ENCODE data around the gene ROM1.
"Not testable (repeated sequence)": the region's sequence is repeated elsewhere in the genome, so short reads cannot be mapped to it uniquely, and the experiment has no call there.

Gene ROM1

GRCh38 chr11:62610403-62610802, 2.7 kb upstream of the ROM1 start:
- no peak for DNase-seq (ENCODE audit: low spot score)

- DNase-seq (ENCODE audit: low spot score) = no peak
Observed at GRCh38 chr11:62610814-62611704, 2.0 kb upstream of the ROM1 start.

GRCh38 chr11:62611705-62612365, 1.2 kb upstream of the ROM1 start:
- DNase-seq (ENCODE audit: low spot score) = no peak

- no peak for DNase-seq (ENCODE audit: low spot score)
Observed at GRCh38 chr11:62613291-62613778, 278 bp downstream of the ROM1 start.

- DNase-seq (ENCODE audit: low spot score) = peak; percentile 47
Observed at GRCh38 chr11:62614275-62614674, 1.2 kb downstream of the ROM1 start.

GRCh38 chr11:62615521-62615920, 2.5 kb downstream of the ROM1 start:
- no peak for DNase-seq (ENCODE audit: low spot score)

GRCh38 chr11:62616957-62617356, 3.9 kb downstream of the ROM1 start:
- not testable (repeated sequence) for DNase-seq (ENCODE audit: low spot score)

GRCh38 chr11:62621027-62621566, 8.0 kb downstream of the ROM1 start:
- no peak for DNase-seq (ENCODE audit: low spot score)

GRCh38 chr11:62621567-62622470, 8.8 kb downstream of the ROM1 start, which contains the start of gene B3GAT3:
B3GAT3 (minus strand) TSS chr11:62621986; CDS start chr11:62621947, 39 bp downstream.
- DNase-seq (ENCODE audit: low spot score) = peak; percentile 98

- DNase-seq (ENCODE audit: low spot score) = no peak
Observed at GRCh38 chr11:62622476-62623089, 9.5 kb downstream of the ROM1 start.

- no peak for DNase-seq (ENCODE audit: low spot score)
Observed at GRCh38 chr11:62627713-62628112, 14.7 kb downstream of the ROM1 start.

GRCh38 chr11:62632492-62632891, 19.4 kb downstream of the ROM1 start:
- DNase-seq (ENCODE audit: low spot score) = no peak

GRCh38 chr11:62644220-62644619, 31.2 kb downstream of the ROM1 start:
- DNase-seq (ENCODE audit: low spot score) = no peak

- no peak for DNase-seq (ENCODE audit: low spot score)
Observed at GRCh38 chr11:62645671-62645945, 32.6 kb downstream of the ROM1 start.

- DNase-seq (ENCODE audit: low spot score) = peak; percentile 99
Observed at GRCh38 chr11:62645946-62646824, 33.1 kb downstream of the ROM1 start, which contains the start of gene GANAB. GANAB (minus strand) TSS chr11:62646613; CDS start chr11:62646599, 14 bp downstream.

- DNase-seq (ENCODE audit: low spot score) = no peak
Observed at GRCh38 chr11:62646825-62647608, 34.0 kb downstream of the ROM1 start.

GRCh38 chr11:62647609-62648005, 34.5 kb downstream of the ROM1 start:
- no peak for DNase-seq (ENCODE audit: low spot score)

GRCh38 chr11:62648185-62648966, 35.3 kb downstream of the ROM1 start:
- no peak for DNase-seq (ENCODE audit: low spot score)

- no peak for DNase-seq (ENCODE audit: low spot score)
Observed at GRCh38 chr11:62648967-62649364, 35.9 kb downstream of the ROM1 start.
